ENCODE results near the gene NCK2.

DNA sequence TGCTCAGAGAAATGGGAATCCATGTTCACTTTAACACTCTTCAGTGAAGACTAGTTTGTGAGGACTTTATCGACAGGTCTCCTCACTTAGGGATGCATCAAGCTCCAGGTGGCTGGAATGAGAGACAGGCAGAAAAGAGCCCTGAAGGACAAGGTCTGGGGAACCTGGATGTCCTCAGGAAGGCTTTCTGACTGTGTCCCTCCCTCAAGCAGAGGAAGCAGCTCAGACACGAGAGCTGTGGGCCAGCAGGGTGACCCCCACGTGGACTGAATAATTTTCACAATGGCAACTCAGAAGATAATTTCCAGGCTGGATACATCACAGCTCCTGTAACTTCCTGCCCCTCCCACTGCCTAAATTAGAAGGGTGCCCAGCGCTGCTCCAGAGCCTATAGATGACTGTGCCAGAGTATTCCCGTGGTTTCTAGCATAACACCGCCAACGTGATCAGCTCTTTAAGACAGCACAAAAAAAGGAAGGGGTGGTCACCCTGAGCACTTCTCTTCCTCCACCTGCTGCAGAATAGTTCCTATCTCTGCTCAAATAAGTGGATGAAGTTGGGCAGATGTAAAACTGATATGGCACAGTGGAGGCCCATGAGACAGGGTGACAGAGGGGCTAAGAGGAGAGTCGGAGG is 25.7 kb upstream of the NCK2 start:
- no peak for TF ChIP-seq ZNF274 (IDR thresholded peaks at IDR 0.05; ENCODE audit: low read depth, low read length)
- no peak for TF ChIP-seq YY1 (IDR thresholded peaks at IDR 0.05; ENCODE audit: insufficient read depth, insufficient read length)
